ENCODE results near the gene TMEM62.

GRCh38 chr15:43210807-43211206 lies 77.4 kb downstream of the TMEM62 start:
- TF ChIP-seq CTCF (optimal IDR thresholded peaks at IDR 0.05 in 1 of 3, IDR thresholded peaks at IDR 0.05 in 1 of 3, conservative IDR thresholded peaks at IDR 0.05 in 1 of 3; ENCODE audit: extremely low read depth in 1 of 3, insufficient read depth in 2 of 3, low read length in 3 of 3): no peak
- no peak for TF ChIP-seq EZH2 (IDR thresholded peaks at IDR 0.05; ENCODE audit: low read length)
